RWPE1 (cell line): ENCODE data around the gene CNKSR3.

Experiments
- CTCF ChIA-PET: fragments of 350-600 bp; sonication (Branson Sonifier 250); formaldehyde crosslinking; extraction: SDS; loops from one replicate; lab custom pipeline; 2021; lab: Yijun Ruan, JAX
- POLR2A ChIA-PET: fragments of 400-600 bp; formaldehyde crosslinking; extraction: SDS; loops from one replicate; lab custom pipeline; 2020; ENCODE audit warnings: antibody characterized with exemption; ENCODE audit not compliant: low non-redundant PET; lab: Yijun Ruan, JAX
- DNase-seq: peaks from one replicate; pipeline ENCODE4 v3.0.0; 2012; ENCODE audit warnings: low spot score
- H3K27ac ChIP-seq: fragments of 450-650 bp; 2 replicates; pipeline ENCODE4 v1.5.1; 2017
- CTCF ChIP-seq: fragments of 450-650 bp; conservative IDR thresholded peaks from 2 replicates; pipeline ENCODE4 v1.5.1; 2017; ENCODE audit warnings: low read depth, mild to moderate bottlenecking

Gene CNKSR3

GRCh38 chr6:154485815-154486214, 24.7 kb downstream of the CNKSR3 start:
- no peak overlapping the region for H3K27ac ChIP-seq
- ChIA-PET CTCF (no interaction called here), POLR2A (no interaction called here)
- no peak for DNase-seq
- no peak for TF ChIP-seq CTCF

GRCh38 chr6:154484942-154485341, 25.5 kb downstream of the CNKSR3 start:
- no peak overlapping the region for H3K27ac ChIP-seq
- no peak for TF ChIP-seq CTCF
- DNase-seq: no peak
- ChIA-PET POLR2A (no interaction called here), CTCF (no interaction called here)

- CTCF ChIA-PET: no interaction called here
- DNase-seq: no peak
- H3K27ac ChIP-seq: no peak overlapping the region
- TF ChIP-seq CTCF: no peak
- POLR2A ChIA-PET: no interaction called here
Measured at GRCh38 chr6:154482858-154483257, 27.6 kb downstream of the CNKSR3 start.

- ChIA-PET POLR2A (no interaction called here), CTCF (no interaction called here)
- DNase-seq: no peak
- H3K27ac ChIP-seq: no peak overlapping the region
- TF ChIP-seq CTCF: no peak
Measured at GRCh38 chr6:154481521-154482013, 28.9 kb downstream of the CNKSR3 start.

GRCh38 chr6:154479771-154480639, 30.5 kb downstream of the CNKSR3 start:
- ChIA-PET CTCF (no interaction called here), POLR2A (no interaction called here)
- no peak for TF ChIP-seq CTCF
- DNase-seq: no peak
- no peak overlapping the region for H3K27ac ChIP-seq

- DNase-seq: no peak
- no peak overlapping the region for H3K27ac ChIP-seq
- POLR2A ChIA-PET: no interaction called here
- CTCF ChIA-PET: no interaction called here
- TF ChIP-seq CTCF: no peak
Measured at GRCh38 chr6:154479351-154479769, 31.1 kb downstream of the CNKSR3 start.
